ENCODE results near the gene TMC6. TPM values are rescaled to one million over a fixed set of nuclear protein-coding genes. Genes with fewer than 3 reads are reported as not detected.
"Not testable (repeated sequence)": the region's sequence is repeated elsewhere in the genome, so short reads cannot be mapped to it uniquely, and the experiment has no call there.

Gene TMC6
- total and polyA plus RNA-seq, 4 donors: 7.7 to 61.9 (median 13.3) TPM

DNA sequence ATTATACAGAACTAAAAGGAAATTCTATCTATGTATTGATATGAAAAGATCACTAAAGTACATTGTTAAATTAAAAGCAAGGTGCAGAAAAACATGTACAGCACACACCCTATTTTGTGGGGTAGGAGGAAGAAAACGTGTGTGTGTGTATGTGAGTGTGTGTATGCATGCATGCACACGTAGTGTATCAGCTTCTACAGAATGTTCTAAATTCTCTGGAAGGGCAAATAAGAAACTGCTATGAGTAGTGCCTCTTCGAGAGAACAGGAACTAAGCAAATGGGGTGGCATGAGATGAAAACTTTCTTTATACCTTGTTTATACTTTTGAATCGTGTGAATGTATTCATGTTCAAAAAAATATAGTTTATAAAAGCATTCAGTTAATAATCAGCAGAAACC lies 58.9 kb downstream of the TMC6 start:
- DNase-seq (ENCODE audit: low spot score): no peak
- H3K9me3 ChIP-seq (ENCODE audit: control insufficient read depth in 4 of 4, low read length in 3 of 4): no peaks in the 10 kb centered on the region
- peaks cover 8 to 50% (median 40%) of the 10 kb centered on the region in 4 donors for H3K36me3 ChIP-seq (ENCODE audit: control insufficient read depth in 4 of 4, insufficient read depth in 3 of 4, low read depth in 1 of 4, low read length in 3 of 4)
- TF ChIP-seq, protein P1, sequence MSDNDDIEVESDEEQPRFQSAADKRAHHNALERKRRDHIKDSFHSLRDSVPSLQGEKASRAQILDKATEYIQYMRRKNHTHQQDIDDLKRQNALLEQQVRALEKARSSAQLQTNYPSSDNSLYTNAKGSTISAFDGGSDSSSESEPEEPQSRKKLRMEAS (IDR thresholded peaks at IDR 0.05): no peak
- TF ChIP-seq SP1 (IDR thresholded peaks at IDR 0.05): no peak
- WGBS: 84% methylated on average over 4 of the region's 4 CpGs
- H3K27me3 ChIP-seq (ENCODE audit: control insufficient read depth in 4 of 4, insufficient read depth in 4 of 4, low read length in 3 of 4): no peaks in the 10 kb centered on the region
- no peaks in the 10 kb centered on the region for H3K4me1 ChIP-seq (ENCODE audit: control insufficient read depth in 4 of 4, insufficient read depth in 4 of 4, low read length in 3 of 4)
- no peak overlapping the region for H3K9ac ChIP-seq (ENCODE audit: low read depth in 1 of 2, low read length in 2 of 2)
- no peak overlapping the region for H3K4me3 ChIP-seq (ENCODE audit: low read depth in 1 of 3, low read length in 3 of 3)
- no peak overlapping the region for H3K27ac ChIP-seq (ENCODE audit: low read depth in 1 of 2, low read length in 2 of 2)

GRCh38 chr17:78066976-78067375 lies 61.6 kb downstream of the TMC6 start:
- H3K36me3 ChIP-seq (ENCODE audit: control insufficient read depth in 4 of 4, insufficient read depth in 3 of 4, low read depth in 1 of 4, low read length in 3 of 4): peaks cover 4 to 26% (median 18%) of the 10 kb centered on the region in 4 donors
- 98% methylated on average over 4 of the region's 4 CpGs for WGBS
- not testable (repeated sequence) for H3K4me1 ChIP-seq (ENCODE audit: control insufficient read depth in 4 of 4, insufficient read depth in 4 of 4, low read length in 3 of 4); H3K27ac ChIP-seq (ENCODE audit: low read depth in 1 of 2, low read length in 2 of 2); H3K27me3 ChIP-seq (ENCODE audit: control insufficient read depth in 4 of 4, insufficient read depth in 4 of 4, low read length in 3 of 4); DNase-seq (ENCODE audit: low spot score); H3K4me3 ChIP-seq (ENCODE audit: low read depth in 1 of 3, low read length in 3 of 3); H3K9ac ChIP-seq (ENCODE audit: low read depth in 1 of 2, low read length in 2 of 2); H3K9me3 ChIP-seq (ENCODE audit: control insufficient read depth in 4 of 4, low read length in 3 of 4)

GRCh38 chr17:78064708-78065107 lies 63.8 kb downstream of the TMC6 start:
- H3K4me1 ChIP-seq (ENCODE audit: control insufficient read depth in 4 of 4, insufficient read depth in 4 of 4, low read length in 3 of 4): no peaks in the 10 kb centered on the region
- H3K27ac ChIP-seq (ENCODE audit: low read depth in 1 of 2, low read length in 2 of 2): no peak overlapping the region
- no peak overlapping the region for H3K4me3 ChIP-seq (ENCODE audit: low read depth in 1 of 3, low read length in 3 of 3)
- H3K27me3 ChIP-seq (ENCODE audit: control insufficient read depth in 4 of 4, insufficient read depth in 4 of 4, low read length in 3 of 4): no peaks in the 10 kb centered on the region
- TF ChIP-seq HNF4A (conservative IDR thresholded peaks at IDR 0.05): no peak
- no peak for TF ChIP-seq FOXA1 (IDR thresholded peaks at IDR 0.05)
- TF ChIP-seq GABPA (IDR thresholded peaks at IDR 0.05 in 1 of 2, conservative IDR thresholded peaks at IDR 0.05 in 1 of 2): no peak
- TF ChIP-seq RAD21 (IDR thresholded peaks at IDR 0.05): no peak
- no peak for TF ChIP-seq JUND (IDR thresholded peaks at IDR 0.05)
- H3K9ac ChIP-seq (ENCODE audit: low read depth in 1 of 2, low read length in 2 of 2): no peak overlapping the region
- no peak for DNase-seq (ENCODE audit: low spot score)
- no peaks in the 10 kb centered on the region for H3K9me3 ChIP-seq (ENCODE audit: control insufficient read depth in 4 of 4, low read length in 3 of 4)
- 96% methylated on average over 4 of the region's 4 CpGs for WGBS
- H3K36me3 ChIP-seq (ENCODE audit: control insufficient read depth in 4 of 4, insufficient read depth in 3 of 4, low read depth in 1 of 4, low read length in 3 of 4): peaks cover 1 to 14% (median 7%) of the 10 kb centered on the region in 4 donors

- Histone ChIP-seq H3K27ac (ENCODE audit: low read depth in 1 of 2, low read length in 2 of 2) (no peak overlapping the region), H3K9me3 (ENCODE audit: control insufficient read depth in 4 of 4, low read length in 3 of 4) (no peaks in the 10 kb centered on the region), H3K9ac (ENCODE audit: low read depth in 1 of 2, low read length in 2 of 2) (no peak overlapping the region)
These were observed 65.1 kb downstream of the TMC6 start for GRCh38 chr17:78063489-78063888.

More at GRCh38 chr17:78063489-78063888, 65.1 kb downstream of the TMC6 start:
- no peak overlapping the region for H3K4me3 ChIP-seq (ENCODE audit: low read depth in 1 of 3, low read length in 3 of 3)
- TF ChIP-seq HNF4A (conservative IDR thresholded peaks at IDR 0.05): no peak
- TF ChIP-seq GABPA (IDR thresholded peaks at IDR 0.05 in 1 of 2, conservative IDR thresholded peaks at IDR 0.05 in 1 of 2): no peak
- TF ChIP-seq FOXA1 (IDR thresholded peaks at IDR 0.05): no peak
- TF ChIP-seq NR2F2 (IDR thresholded peaks at IDR 0.05): no peak
- no peak for TF ChIP-seq JUND (IDR thresholded peaks at IDR 0.05)
- TF ChIP-seq, protein P2, sequence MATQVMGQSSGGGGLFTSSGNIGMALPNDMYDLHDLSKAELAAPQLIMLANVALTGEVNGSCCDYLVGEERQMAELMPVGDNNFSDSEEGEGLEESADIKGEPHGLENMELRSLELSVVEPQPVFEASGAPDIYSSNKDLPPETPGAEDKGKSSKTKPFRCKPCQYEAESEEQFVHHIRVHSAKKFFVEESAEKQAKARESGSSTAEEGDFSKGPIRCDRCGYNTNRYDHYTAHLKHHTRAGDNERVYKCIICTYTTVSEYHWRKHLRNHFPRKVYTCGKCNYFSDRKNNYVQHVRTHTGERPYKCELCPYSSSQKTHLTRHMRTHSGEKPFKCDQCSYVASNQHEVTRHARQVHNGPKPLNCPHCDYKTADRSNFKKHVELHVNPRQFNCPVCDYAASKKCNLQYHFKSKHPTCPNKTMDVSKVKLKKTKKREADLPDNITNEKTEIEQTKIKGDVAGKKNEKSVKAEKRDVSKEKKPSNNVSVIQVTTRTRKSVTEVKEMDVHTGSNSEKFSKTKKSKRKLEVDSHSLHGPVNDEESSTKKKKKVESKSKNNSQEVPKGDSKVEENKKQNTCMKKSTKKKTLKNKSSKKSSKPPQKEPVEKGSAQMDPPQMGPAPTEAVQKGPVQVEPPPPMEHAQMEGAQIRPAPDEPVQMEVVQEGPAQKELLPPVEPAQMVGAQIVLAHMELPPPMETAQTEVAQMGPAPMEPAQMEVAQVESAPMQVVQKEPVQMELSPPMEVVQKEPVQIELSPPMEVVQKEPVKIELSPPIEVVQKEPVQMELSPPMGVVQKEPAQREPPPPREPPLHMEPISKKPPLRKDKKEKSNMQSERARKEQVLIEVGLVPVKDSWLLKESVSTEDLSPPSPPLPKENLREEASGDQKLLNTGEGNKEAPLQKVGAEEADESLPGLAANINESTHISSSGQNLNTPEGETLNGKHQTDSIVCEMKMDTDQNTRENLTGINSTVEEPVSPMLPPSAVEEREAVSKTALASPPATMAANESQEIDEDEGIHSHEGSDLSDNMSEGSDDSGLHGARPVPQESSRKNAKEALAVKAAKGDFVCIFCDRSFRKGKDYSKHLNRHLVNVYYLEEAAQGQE (IDR thresholded peaks at IDR 0.05): no peak
- TF ChIP-seq, protein P1 (IDR thresholded peaks at IDR 0.05): no peak
- no peaks in the 10 kb centered on the region for H3K4me1 ChIP-seq (ENCODE audit: control insufficient read depth in 4 of 4, insufficient read depth in 4 of 4, low read length in 3 of 4)
- no peak for DNase-seq (ENCODE audit: low spot score)
- no peaks in the 10 kb centered on the region for H3K27me3 ChIP-seq (ENCODE audit: control insufficient read depth in 4 of 4, insufficient read depth in 4 of 4, low read length in 3 of 4)
- peaks cover 1 to 7% (median 4%) of the 10 kb centered on the region in 4 donors for H3K36me3 ChIP-seq (ENCODE audit: control insufficient read depth in 4 of 4, insufficient read depth in 3 of 4, low read depth in 1 of 4, low read length in 3 of 4)
